Activated CD4-positive, alpha-beta memory T cell treated with anti-CD3 and anti-CD28 coated beads, Interleukin-2, amount 10 ng/mL, durations not matched to agents 7 days and 5 days (primary cell): ENCODE measurements around the gene MRPS23. TPM values are rescaled to one million over a fixed set of nuclear protein-coding genes. Genes with fewer than 3 reads are reported as not detected.

Experiments
- CTCF ChIA-PET: fragments of 350-600 bp; sonication (Branson Sonifier 250); formaldehyde crosslinking; loops from one replicate; lab custom pipeline; 2021; ENCODE audit warnings: antibody characterized with exemption, inconsistent platforms; lab: Charles Lee
- POLR2A ChIA-PET: fragments of 350-600 bp; sonication (Branson Sonifier 250); formaldehyde crosslinking; loops from one replicate; lab custom pipeline; 2021; ENCODE audit warnings: antibody characterized with exemption; lab: Charles Lee
- DNase-seq: peaks from one replicate; pipeline ENCODE4 v3.0.0-alpha.2; 2020
- H3K27ac Mint-ChIP-seq: one replicate; pipeline ENCODE4 v1.8.0; 2021; ENCODE audit warnings: mild to moderate bottlenecking, mixed read lengths
- H3K27me3 Mint-ChIP-seq: one replicate; pipeline ENCODE4 v1.8.0; 2021; ENCODE audit warnings: mixed read lengths
- H3K36me3 Mint-ChIP-seq: one replicate; pipeline ENCODE4 v1.8.0; 2021; ENCODE audit warnings: low read depth, mixed read lengths
- H3K4me1 Mint-ChIP-seq: one replicate; pipeline ENCODE4 v1.8.0; 2021; ENCODE audit warnings: mixed read lengths
- H3K4me3 Mint-ChIP-seq: one replicate; pipeline ENCODE4 v1.8.0; 2021; ENCODE audit warnings: mild to moderate bottlenecking, mixed read lengths
- H3K9me3 Mint-ChIP-seq: one replicate; pipeline ENCODE4 v1.8.0; 2021; ENCODE audit warnings: mixed read lengths
- total RNA-seq, 2 experiments: library from RNA; stranded (reverse); gene quantifications; one replicate each; pipeline ENCODE4 v1.2.3, GENCODE V29; 2021

MRPS23 gene
- 10 to 100 TPM; 30.8 to 35.3 TPM for total RNA-seq

DNA sequence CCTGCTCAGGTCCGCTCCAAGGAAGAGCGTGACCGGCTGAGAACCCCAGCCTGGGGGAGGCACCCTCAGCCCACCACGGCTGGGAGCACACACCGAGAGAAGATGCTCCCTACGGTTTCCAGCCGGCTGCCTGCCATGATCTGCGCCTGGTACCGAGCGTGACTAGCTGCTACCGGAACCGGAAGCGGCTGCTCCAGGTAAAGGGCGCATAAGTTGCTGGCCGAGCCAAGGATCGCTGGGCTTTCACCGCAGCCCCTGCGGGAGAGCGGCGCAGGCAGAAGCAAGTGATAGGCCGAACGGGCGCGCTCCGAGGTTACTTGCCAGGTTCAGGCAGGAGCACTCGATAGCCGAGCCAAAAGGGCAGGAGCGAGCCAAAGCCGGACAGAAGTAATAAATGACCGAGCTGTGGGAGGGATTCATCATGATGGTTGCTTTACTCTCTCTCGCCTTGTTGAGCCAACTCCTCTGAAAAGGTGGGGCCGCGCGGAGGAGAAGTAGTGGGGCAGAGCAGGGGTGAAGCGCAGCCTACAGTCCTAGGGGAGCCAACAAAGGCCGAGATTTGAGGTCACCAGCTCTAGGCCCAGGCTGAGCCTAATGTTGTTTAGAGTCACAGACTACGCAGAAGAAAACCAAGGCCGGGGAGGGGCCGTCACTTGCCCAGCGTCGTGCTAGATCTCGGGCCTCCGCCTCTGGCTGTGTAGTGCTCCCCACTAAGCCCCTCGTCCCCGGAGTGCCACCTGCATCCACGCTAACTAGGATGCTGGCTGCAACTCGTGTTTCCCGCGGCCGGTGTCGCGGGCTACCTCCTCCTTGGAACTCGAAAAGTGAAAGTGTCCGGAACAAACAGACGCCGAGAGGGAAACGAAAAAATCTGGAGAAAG, at the start of gene MRPS23:
Gene MRPS23, minus strand, starts transcription at position 171 of the 881 bp plus-strand sequence. Its CDS starts 34 bp downstream, at position 137.
- no peaks in the 10 kb centered on the region for H3K9me3 Mint-ChIP-seq
- peak within 1 kb of the TSS; percentile 98 for H3K27ac Mint-ChIP-seq
- ChIA-PET CTCF (interaction anchor here (0.6 to 4.3 kb wide), 5 partner anchors 9 to 157 kb away, joined by 3 to 26 read pairs (median 14); no protein-coding TSS in a partner anchor), POLR2A (interaction anchor here (0.6 to 4.2 kb wide), 18 partner anchors 9 to 782 kb away, joined by 3 to 41 read pairs (median 4); partner anchors contain the start of genes AKAP1, CUEDC1, DYNLL2 and MKS1)
- H3K36me3 Mint-ChIP-seq: peaks cover 18% of the 10 kb centered on the region
- H3K4me3 Mint-ChIP-seq: peak within 1 kb of the TSS; percentile 95
- DNase-seq: peak; percentile 98
- H3K4me1 Mint-ChIP-seq: peaks cover 43% of the 10 kb centered on the region
- H3K27me3 Mint-ChIP-seq: no peaks in the 10 kb centered on the region

DNA sequence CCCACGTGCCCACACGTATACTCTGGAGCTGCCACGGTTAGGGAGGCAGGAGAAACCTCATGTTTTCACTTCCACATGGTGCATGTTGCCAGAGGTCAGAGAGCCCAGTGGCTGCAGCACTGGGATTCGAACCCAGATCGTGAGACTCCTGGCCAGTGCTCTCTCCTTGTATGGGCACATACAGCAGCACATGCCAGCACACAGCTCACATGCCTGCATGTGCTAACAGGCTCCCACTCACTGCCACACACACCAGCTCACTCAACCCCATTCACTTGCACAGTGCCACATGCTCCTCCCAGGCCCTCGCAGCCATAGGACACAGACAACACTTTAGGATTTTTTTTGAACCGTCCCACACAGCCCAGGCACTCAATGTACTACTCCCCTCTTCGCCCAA, 49.5 kb upstream of the MRPS23 start:
- Mint-ChIP-seq H3K4me1 (peaks cover 32% of the 10 kb centered on the region), H3K4me3 (no peak overlapping the region)

DNA sequence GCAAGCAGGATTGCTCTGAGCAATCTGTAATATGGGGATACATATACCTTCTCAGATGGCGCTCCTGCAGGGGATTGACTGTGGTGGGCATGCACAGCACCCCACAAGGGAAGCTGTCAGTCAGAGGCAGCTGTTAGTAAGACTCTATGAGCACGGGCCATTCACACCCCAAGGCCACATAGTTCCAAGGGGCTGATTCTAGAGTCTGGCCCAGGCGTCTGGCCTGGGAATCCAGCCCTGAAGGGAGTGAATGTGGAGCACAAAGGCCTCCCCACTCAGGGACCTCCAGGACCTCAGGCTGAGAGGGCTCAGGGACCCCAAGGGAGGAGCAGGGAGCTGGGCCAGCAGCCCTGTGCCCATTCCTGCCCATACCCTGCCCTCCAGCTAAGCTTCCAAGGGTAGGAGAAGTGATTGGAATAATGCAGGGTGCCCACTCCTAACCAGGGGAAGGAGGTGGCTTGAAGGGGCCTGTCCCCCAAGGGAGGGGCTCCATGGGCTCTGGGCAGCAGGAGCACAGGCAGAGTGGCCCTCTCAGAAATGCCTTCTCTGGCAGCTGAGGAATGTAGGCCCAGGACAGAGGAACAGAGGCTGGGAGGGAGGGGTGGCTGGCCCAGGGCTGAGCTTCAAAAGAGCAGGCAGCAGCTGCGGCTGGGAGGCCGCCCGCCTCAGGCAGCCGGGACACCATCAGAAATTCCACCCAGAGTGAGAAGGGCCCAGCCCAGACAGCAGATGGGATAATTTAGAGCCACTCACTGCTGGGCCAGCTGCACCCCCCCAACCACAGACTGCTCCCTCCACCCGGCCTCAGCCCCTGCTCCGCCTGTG, 48.9 kb upstream of the MRPS23 start:
- peaks cover 2% of the 10 kb centered on the region for H3K27me3 Mint-ChIP-seq
- peaks cover 30% of the 10 kb centered on the region for H3K4me1 Mint-ChIP-seq
- no peaks in the 10 kb centered on the region for H3K36me3 Mint-ChIP-seq
- DNase-seq: no peak
- ChIA-PET CTCF (interaction anchor here (0.5 to 3.0 kb wide), 3 partner anchors 66 to 204 kb away, joined by 3 to 11 read pairs (median 4); no protein-coding TSS in a partner anchor), POLR2A (no interaction called here)
- H3K4me3 Mint-ChIP-seq: no peak overlapping the region
- H3K9me3 Mint-ChIP-seq: no peaks in the 10 kb centered on the region
- H3K27ac Mint-ChIP-seq: no peak overlapping the region

More for the DNA sequence above, 49.5 kb upstream of the MRPS23 start:
- ChIA-PET POLR2A (interaction anchor here (2.0 kb wide), 1 partner anchor 108 kb away, joined by 9 read pairs; the partner anchor contains the start of gene SRSF1), CTCF (interaction anchor here (1.5 to 3.0 kb wide), 2 partner anchors 66 to 100 kb away, joined by 4 to 11 read pairs; no protein-coding TSS in a partner anchor)
- no peak for DNase-seq
- Mint-ChIP-seq H3K36me3 (no peaks in the 10 kb centered on the region), H3K9me3 (no peaks in the 10 kb centered on the region), H3K27ac (no peak overlapping the region), H3K27me3 (peaks cover 2% of the 10 kb centered on the region)

DNA sequence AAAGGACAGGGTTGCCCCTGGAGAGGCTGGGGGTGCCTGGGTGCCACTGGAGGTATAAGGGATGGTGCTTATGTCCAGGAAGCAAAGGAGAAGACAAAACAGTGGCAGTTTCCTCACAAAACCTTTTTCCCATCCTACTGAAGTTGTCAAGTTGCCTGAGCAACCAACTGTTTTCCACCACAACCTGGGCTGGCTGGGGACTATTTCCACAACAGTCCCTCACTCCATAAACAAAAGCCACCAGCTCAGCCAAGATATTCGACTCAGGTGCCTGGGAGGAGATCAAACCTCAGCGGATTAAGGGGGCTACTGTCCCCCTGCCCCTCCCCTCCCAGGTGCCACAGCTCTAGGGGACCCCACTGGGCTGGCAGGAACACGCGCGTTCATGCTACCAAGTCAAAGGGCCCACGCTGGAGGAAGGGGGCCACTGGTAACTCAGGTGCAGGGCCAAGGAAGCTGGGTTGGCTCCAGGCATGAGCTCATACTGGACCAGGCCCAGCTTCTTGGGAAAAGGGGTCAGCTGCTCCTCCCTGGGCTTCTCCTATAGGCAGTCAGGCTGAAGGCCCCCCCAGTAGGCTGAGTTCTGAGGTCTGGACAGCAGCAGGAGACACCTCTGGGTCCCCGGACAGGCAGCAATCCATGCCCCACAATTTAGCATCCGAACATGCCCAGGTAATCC, 45.7 kb upstream of the MRPS23 start:
- Mint-ChIP-seq H3K4me3 (no peak overlapping the region), H3K9me3 (no peaks in the 10 kb centered on the region), H3K4me1 (peaks cover 22% of the 10 kb centered on the region), H3K27me3 (peaks cover 8% of the 10 kb centered on the region), H3K27ac (no peak overlapping the region), H3K36me3 (no peaks in the 10 kb centered on the region)
- ChIA-PET CTCF (no interaction called here), POLR2A (no interaction called here)
- DNase-seq: no peak

DNA sequence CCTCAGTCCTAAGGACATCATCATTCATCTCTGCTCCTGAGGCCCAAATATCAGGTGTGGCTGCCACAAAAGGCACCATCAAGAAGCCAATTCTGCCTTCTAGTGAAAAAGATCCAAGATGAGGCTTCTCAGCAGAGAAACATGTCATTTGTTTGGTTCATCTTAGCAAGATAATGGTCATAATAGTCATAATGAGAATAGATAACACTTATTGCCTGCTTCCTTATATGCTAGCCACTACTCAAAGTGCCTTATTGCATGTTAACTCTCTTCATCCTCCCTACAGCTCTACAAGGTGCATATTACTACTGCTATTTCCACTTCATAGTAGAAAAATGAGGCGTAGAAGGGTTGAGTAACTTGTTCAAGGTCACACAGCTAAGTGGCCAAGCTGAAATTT, 45.0 kb upstream of the MRPS23 start:
- H3K4me3 Mint-ChIP-seq: no peak overlapping the region
- no peaks in the 10 kb centered on the region for H3K9me3 Mint-ChIP-seq
- ChIA-PET CTCF (no interaction called here), POLR2A (interaction anchor here (0.9 kb wide), 1 partner anchor 99 kb away, joined by 3 read pairs; no protein-coding TSS in a partner anchor)
- no peak for DNase-seq
- H3K27me3 Mint-ChIP-seq: peaks cover 8% of the 10 kb centered on the region
- H3K4me1 Mint-ChIP-seq: peaks cover 17% of the 10 kb centered on the region
- H3K36me3 Mint-ChIP-seq: no peaks in the 10 kb centered on the region
- H3K27ac Mint-ChIP-seq: no peak overlapping the region

DNA sequence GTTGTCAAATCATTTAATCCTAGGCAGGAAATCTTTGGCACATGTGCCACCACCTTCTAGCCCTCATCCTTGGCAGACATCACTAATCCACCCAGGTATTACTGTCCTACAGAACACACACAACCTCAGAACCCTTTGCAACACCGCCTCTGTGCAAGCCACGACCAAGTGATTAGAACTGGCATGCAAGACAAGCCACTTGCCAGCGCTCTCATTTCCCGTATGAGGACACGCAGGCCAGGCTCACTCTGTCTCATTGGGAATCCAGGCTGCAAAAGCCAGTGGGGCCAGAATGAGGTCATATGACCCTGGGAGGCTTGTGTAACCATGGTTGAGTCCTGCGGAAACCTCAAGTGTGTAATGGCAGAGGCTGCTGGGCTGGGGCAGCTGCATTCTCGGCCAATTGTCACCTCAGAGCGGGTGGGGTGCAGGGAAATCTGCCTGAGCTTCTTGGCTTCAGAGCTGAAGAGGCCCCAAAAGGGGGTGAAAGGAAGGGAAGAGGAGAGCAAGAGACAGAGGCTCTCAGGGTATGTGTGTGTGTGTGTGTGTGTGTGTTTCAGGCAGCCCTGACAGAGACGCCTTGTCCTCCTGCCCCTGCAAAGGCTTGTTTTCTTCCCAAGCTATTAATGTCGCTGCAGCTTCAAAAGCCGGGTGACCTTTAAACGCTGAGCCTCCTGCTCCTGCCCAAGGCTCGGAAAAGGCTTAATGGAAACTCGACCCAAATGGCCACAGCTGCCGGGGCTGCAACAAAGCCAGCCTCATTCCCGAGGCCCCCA, 43.2 kb upstream of the MRPS23 start:
- POLR2A ChIA-PET: interaction anchor here (1.1 kb wide), 1 partner anchor 94 kb away, joined by 5 read pairs; no protein-coding TSS in a partner anchor
- H3K27me3 Mint-ChIP-seq: peaks cover 8% of the 10 kb centered on the region
- H3K27ac Mint-ChIP-seq: no peak overlapping the region
- peaks cover 11% of the 10 kb centered on the region for H3K4me1 Mint-ChIP-seq
- no peaks in the 10 kb centered on the region for H3K36me3 Mint-ChIP-seq
- no peak overlapping the region for H3K4me3 Mint-ChIP-seq
- H3K9me3 Mint-ChIP-seq: no peaks in the 10 kb centered on the region
- CTCF ChIA-PET: interaction anchor here (0.6 to 3.9 kb wide), 24 partner anchors 10 to 278 kb away, joined by 3 to 24 read pairs (median 4); no protein-coding TSS in a partner anchor
- no peak for DNase-seq

DNA sequence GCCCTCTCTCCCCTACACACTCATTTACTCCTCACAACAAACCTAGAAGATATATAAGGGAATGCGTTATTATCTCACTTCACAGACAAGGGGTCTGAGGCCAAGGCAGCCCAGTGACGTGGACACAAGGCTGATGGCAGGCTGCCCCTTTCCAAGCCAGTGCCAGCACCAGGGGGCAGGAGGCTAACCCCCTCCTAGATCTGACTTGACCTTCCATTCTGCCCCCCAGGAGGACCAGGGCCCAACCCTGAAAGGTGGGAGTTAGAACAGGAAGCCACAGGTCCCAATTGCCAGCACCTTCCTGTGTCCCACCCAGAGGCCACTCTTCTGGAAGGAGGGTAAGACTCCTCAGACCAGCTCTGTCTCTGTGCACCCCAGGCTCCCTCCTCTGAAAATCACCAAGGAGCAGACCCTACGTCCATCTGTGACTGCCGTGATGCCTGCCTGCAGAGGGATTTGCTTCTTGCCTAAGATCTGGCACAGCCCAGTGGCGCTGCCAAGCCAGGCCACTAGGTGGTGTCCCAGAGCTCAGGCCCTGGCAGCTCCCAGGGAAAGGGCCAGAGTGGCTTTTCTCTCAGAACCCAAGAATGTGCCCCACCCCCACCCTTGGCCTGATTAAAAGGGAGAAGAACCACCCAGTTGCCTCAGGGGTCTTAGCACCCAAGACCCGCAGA, 42.4 kb upstream of the MRPS23 start:
- POLR2A ChIA-PET: interaction anchor here (1.1 kb wide), 1 partner anchor 95 kb away, joined by 5 read pairs; no protein-coding TSS in a partner anchor
- Mint-ChIP-seq H3K27me3 (peaks cover 8% of the 10 kb centered on the region), H3K36me3 (no peaks in the 10 kb centered on the region), H3K4me3 (no peak overlapping the region), H3K9me3 (no peaks in the 10 kb centered on the region), H3K4me1 (peaks cover 11% of the 10 kb centered on the region), H3K27ac (no peak overlapping the region)
- CTCF ChIA-PET: interaction anchor here (0.6 to 3.9 kb wide), 24 partner anchors 9 to 222 kb away, joined by 3 to 24 read pairs (median 4); no protein-coding TSS in a partner anchor
- DNase-seq: peak; percentile 84

DNA sequence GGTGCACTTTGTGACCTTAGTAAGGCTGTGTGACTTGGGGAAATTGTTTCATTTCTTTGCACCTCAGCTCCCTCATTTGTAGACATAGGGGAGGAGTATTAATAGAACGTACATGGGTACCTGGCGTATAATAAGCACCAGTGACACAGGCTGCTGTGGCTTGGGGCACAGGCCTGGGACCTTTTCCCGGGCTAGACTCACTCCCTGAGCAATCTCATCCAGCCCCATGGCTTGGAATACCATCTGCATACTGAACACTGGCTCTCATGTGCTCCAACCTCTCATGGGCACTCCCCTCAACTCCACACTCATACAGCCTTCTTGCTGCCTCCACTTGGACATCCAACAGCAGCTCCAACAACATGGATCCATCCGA, 41.0 kb upstream of the MRPS23 start:
- no peaks in the 10 kb centered on the region for H3K36me3 Mint-ChIP-seq
- POLR2A ChIA-PET: no interaction called here

DNA sequence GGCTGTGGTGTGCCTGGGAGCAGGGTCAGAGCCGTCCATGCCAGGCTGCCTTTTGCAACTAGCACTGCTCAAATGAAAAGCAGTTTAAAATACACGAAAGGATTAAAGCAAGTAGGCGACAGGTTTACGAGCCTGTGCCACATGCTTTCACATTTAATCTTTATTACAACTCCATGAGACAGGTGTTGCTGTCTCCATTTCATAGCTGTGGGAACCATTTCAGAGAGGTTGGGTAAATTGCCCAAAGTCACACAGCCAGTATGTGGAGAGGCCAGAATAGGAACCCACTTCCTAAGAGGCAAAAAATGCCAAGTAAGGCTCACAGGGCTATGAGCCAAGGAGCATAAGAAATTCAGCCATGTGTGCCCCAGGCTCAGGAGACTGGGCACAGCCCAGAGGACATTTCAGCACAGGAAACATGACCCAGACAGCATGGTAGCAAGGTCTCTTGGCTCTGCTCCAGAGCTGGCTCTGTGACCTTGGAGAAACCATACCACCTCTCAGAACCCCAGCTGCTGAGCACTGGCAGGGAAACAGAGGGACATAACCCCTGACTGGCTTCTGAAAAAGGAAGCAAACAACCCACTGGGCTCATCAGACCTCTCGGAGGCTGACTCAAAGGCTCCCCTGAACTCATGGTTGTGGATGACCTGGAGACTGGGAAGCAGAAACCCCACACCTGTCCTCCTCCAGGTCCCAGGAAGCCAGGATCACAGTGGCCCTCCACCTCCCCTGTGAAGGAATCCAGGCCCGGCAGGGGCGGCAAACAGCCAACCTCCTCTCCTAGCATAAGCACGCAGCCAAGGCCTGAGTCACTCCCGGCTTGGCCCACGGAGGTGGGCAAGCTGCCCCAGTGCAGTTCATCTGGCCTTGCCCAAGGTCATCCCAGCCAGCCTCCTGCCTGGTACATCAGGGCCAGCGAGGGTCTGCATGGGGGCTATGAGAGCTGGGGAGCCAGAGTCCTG, 40.3 kb upstream of the MRPS23 start:
- no peaks in the 10 kb centered on the region for H3K36me3 Mint-ChIP-seq
- ChIA-PET CTCF (interaction anchor here (0.9 to 3.9 kb wide), 4 partner anchors 105 to 283 kb away, joined by 3 to 23 read pairs (median 8); no protein-coding TSS in a partner anchor), POLR2A (interaction anchor here (1.3 kb wide), 1 partner anchor 109 kb away, joined by 4 read pairs; no protein-coding TSS in a partner anchor)
- H3K4me3 Mint-ChIP-seq: no peak overlapping the region
- no peak for DNase-seq
- H3K27ac Mint-ChIP-seq: no peak overlapping the region
- peaks cover 8% of the 10 kb centered on the region for H3K27me3 Mint-ChIP-seq
- no peaks in the 10 kb centered on the region for H3K9me3 Mint-ChIP-seq
- peaks cover 11% of the 10 kb centered on the region for H3K4me1 Mint-ChIP-seq

More for the DNA sequence above, 41.0 kb upstream of the MRPS23 start:
- Mint-ChIP-seq H3K9me3 (no peaks in the 10 kb centered on the region), H3K4me3 (no peak overlapping the region), H3K27ac (no peak overlapping the region), H3K4me1 (peaks cover 11% of the 10 kb centered on the region), H3K27me3 (peaks cover 8% of the 10 kb centered on the region)
- no peak for DNase-seq
- CTCF ChIA-PET: interaction anchor here (0.9 to 3.9 kb wide), 3 partner anchors 104 to 262 kb away, joined by 3 to 23 read pairs (median 11); no protein-coding TSS in a partner anchor

DNA sequence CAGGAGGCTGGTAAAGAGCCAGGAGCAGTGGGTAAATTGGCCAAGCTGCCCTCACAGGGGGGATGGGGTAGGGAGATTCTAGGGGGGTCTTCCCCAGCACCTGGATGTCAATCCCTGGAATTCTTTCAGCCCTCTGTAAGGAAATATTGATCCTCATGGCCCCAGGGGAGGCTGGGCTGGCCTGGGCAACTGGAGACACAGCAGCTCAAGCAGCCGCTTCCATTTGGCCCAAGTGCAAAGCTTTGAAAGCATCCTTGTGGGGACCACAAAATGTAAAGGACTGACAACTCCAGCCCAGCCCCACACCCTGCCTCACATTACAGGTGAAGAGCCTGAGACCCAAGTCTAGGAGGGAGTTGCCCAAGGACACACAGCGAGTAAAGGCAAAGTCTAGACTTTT, 39.4 kb upstream of the MRPS23 start:
- Mint-ChIP-seq H3K36me3 (no peaks in the 10 kb centered on the region), H3K27me3 (peaks cover 9% of the 10 kb centered on the region), H3K27ac (no peak overlapping the region), H3K4me3 (no peak overlapping the region), H3K4me1 (peaks cover 8% of the 10 kb centered on the region), H3K9me3 (no peaks in the 10 kb centered on the region)
- POLR2A ChIA-PET: interaction anchor here (1.3 to 1.6 kb wide), 2 partner anchors 106 to 110 kb away, joined by 3 to 4 read pairs; no protein-coding TSS in a partner anchor
- CTCF ChIA-PET: interaction anchor here (0.5 to 2.4 kb wide), 3 partner anchors 58 to 283 kb away, joined by 3 to 11 read pairs (median 5); no protein-coding TSS in a partner anchor
- DNase-seq: no peak
